HepG2 (cell line): ENCODE data around the gene DDOST. TPM values are rescaled to one million over a fixed set of nuclear protein-coding genes. Genes with fewer than 3 reads are reported as not detected.
A peak's percentile ranks its signal among the peaks of the same experiment; 100 is the strongest.

ENCODE experiments used
- ATAC-seq: fragments of 200-7000 bp; cut with Tn5 transposase; 3 replicates; pipeline ENCODE4 v1.9.1; 2020; ENCODE audit warnings: mild to moderate bottlenecking, moderate library complexity
- BruUV-seq: library from RNA; stranded (reverse); fragments of 400-500 nt; replicated peaks from 2 replicates; lab custom pipeline; 2021; lab: Mats Ljungman, UMichigan
- CTCF ChIA-PET: fragments of 300-600 bp; formaldehyde crosslinking; extraction: SDS; loops from one replicate; lab custom pipeline; 2021; ENCODE audit warnings: low total read pairs, inconsistent platforms, low intra/inter-chr PET ratio; lab: Yijun Ruan, JAX
- POLR2A ChIA-PET: fragments of 350-600 bp; sonication (Branson Sonifier 250); formaldehyde crosslinking; loops from one replicate; lab custom pipeline; 2020; ENCODE audit warnings: antibody characterized with exemption, inconsistent platforms; lab: Yijun Ruan, JAX
- DNase-seq: peaks from one replicate; pipeline ENCODE4 v3.0.0-alpha.2; 2015; ENCODE audit warnings: low spot score
- FAIRE-seq: peaks from 3 replicates; lab custom pipeline; 2011; peaks lifted over from hg19 to GRCh38; lab: Jason Lieb, UNC
- H2AFZ ChIP-seq: one replicate; pipeline ENCODE4 v1.6.1; 2011; ENCODE audit warnings: low read length, inconsistent platforms
- H3K27ac ChIP-seq: fragments of 300-600 bp; 3 replicates; pipeline ENCODE4 v1.8.0; 2011; ENCODE audit warnings: mixed run types, mild to moderate bottlenecking, mixed read lengths, low read length, inconsistent platforms; ENCODE audit not compliant: insufficient read depth; ENCODE audit errors: extremely low read length
- H3K27me3 ChIP-seq, 2 experiments: fragments of 200-600 bp in 1 of 2; 2 replicates in 1 of 2; 3 replicates in 1 of 2; pipeline versions ENCODE4 v1.6.0 to v1.8.0; 2011; ENCODE audit warnings: low read length in 2 of 2, mild to moderate bottlenecking in 2 of 2, moderate library complexity in 2 of 2, inconsistent platforms in 1 of 2; ENCODE audit not compliant: insufficient read depth in 2 of 2, control insufficient read depth in 1 of 2
- H3K36me3 ChIP-seq, 2 experiments: fragments of 200-600 bp in 1 of 2; replicated peaks in 1 of 2; 2 replicates in 1 of 2; 3 replicates in 1 of 2; pipeline versions ENCODE4 v1.5.1 to v1.8.0; 2011; ENCODE audit warnings: low read length in 2 of 2, inconsistent platforms in 1 of 2; ENCODE audit not compliant: insufficient read depth in 2 of 2, control insufficient read depth in 1 of 2
- H3K4me1 ChIP-seq: 2 replicates; pipeline ENCODE4 v1.5.1; 2012; ENCODE audit warnings: low read length, inconsistent platforms; ENCODE audit not compliant: insufficient read depth
- H3K4me2 ChIP-seq: 2 replicates; pipeline ENCODE4 v1.6.0; 2011; ENCODE audit warnings: low read depth, low read length, inconsistent platforms
- H3K4me3 ChIP-seq, 3 experiments: fragments of 200-600 bp in 1 of 3; sonication (generic), shearing (Covaris generic) in 1 of 3; replicated peaks in 1 of 3; 2 replicates each; pipeline ENCODE4 v1.5.1; 2011 to 2016; ENCODE audit warnings: low read length in 3 of 3, inconsistent platforms in 2 of 3, low read depth in 2 of 3, mild to moderate bottlenecking in 2 of 3, control low read depth in 1 of 3, mixed read lengths in 1 of 3; ENCODE audit not compliant: insufficient read depth in 1 of 3
- H3K79me2 ChIP-seq: one replicate; pipeline ENCODE4 v1.6.1; 2011; ENCODE audit warnings: low read length, inconsistent platforms; ENCODE audit not compliant: insufficient read depth
- H3K9ac ChIP-seq: 2 replicates; pipeline ENCODE4 v1.6.0; 2011; ENCODE audit warnings: mild to moderate bottlenecking, low read depth, low read length, inconsistent platforms; ENCODE audit not compliant: insufficient read depth
- H3K9me3 ChIP-seq: 2 replicates; pipeline ENCODE4 v1.5.1; 2012; ENCODE audit warnings: mild to moderate bottlenecking, low read length
- H4K20me1 ChIP-seq: 2 replicates; pipeline ENCODE4 v1.6.0; 2011; ENCODE audit warnings: inconsistent platforms, mild to moderate bottlenecking, low read length, moderate library complexity; ENCODE audit not compliant: insufficient read depth
- CBX1 ChIP-seq: IDR thresholded peaks from one replicate; pipeline ENCODE4 v1.6.1; 2016; ENCODE audit warnings: antibody characterized with exemption, low read depth
- CREB1 ChIP-seq, 2 experiments: fragments of 450-650 bp in 1 of 2; IDR thresholded peaks; 2 replicates each; pipeline ENCODE4 v1.6.1; 2016 to 2017; ENCODE audit warnings: control low read depth in 1 of 2, mild to moderate bottlenecking in 1 of 2, missing compliant biosample characterization in 1 of 2, missing genetic modification characterization in 1 of 2
- NR2F2 ChIP-seq: IDR thresholded peaks from 2 replicates; pipeline ENCODE4 v1.6.1; 2012; ENCODE audit warnings: low read depth, inconsistent platforms, borderline replicate concordance
- WGBS: methylation state at CpG from one replicate; pipeline ENCODE4 v1.1.6; 2017; ENCODE audit warnings: low lambda C conversion rate; 5-methylcytosine and 5-hydroxymethylcytosine counted together
- in situ Hi-C: cut with HindIII; loops from 2 replicates; pipeline ENCODE4 v1.10.0; 2017; ENCODE audit warnings: low pct_unique_long_range_greater_than_20kb; ENCODE audit not compliant: extremely low pct_ligation_motif_present
- intact Hi-C: fragments of 100-400 bp; cut with micrococcal nuclease; formaldehyde crosslinking; loops from one replicate; pipeline ENCODE4 v1.10.0; 2022; ENCODE audit not compliant: unreplicated experiment
- polyA plus RNA-seq, 8 experiments: library from polyadenylated mRNA; depleted of rRNA in 3 of 8; stranded (reverse) in 7 of 8; unstranded in 1 of 8; fragments of >200 nt; fragmentation: Illumina TruSeq in 4 of 8; extraction: Trizol in 4 of 8; gene quantifications; 2 replicates each; pipeline versions ENCODE4 v1.2.1 to v1.2.3, GENCODE V29; 2011 to 2016; ENCODE audit warnings: low read depth in 4 of 8, missing spikeins in 1 of 8, mixed read lengths in 1 of 8; ENCODE audit not compliant: insufficient read depth in 1 of 8
- total RNA-seq, 5 experiments: library from RNA; depleted of rRNA; stranded (reverse); fragments of >200 nt; fragmentation: Illumina TruSeq; extraction: Trizol; gene quantifications; 2 replicates each; pipeline ENCODE4 v1.2.3, GENCODE V29; 2016; ENCODE audit warnings: low read depth in 1 of 5
- TF ChIP-seq, protein P1 (sequence below): sonication (generic); formaldehyde crosslinking; IDR thresholded peaks from 2 replicates; pipeline ENCODE4 v1.4.0; 2020; ENCODE audit warnings: low read depth, missing genetic modification reagents

DDOST gene
- total and polyA plus RNA-seq, 2 of the 13 experiments (the other 11 are each of a cell fraction or from before 2014, with no cell fraction given): 335 to 494 TPM

DNA sequence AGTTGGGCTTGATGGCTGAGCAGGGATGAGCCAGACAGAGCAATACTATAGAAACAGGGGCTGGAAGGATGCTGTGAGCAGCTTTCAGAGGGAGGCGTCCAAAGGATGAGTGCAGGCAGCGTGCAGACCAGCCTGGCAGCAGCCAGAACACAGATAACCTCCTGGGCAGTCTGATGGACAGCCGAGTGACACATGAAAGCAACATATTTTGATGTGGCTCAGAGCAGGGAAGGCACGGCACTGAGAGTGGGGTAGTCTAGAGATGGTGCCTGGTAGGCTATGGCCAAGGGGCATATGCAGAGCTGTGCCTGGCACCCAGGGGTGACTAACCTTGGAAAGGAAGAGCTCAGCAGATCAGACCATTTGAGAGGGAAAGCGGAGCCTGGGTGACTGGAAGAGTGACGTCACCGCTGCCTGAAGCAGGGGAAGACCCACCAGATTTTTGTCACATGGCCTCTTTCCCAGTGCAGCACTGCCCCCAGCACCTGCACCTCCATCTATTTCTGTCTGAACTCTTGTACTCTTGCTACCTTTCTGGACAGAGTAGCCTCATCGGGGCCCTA, 24.3 kb downstream of the DDOST start:
- no peak overlapping the region for H3K4me2 ChIP-seq
- no TSS peak for BruUV-seq
- no peaks in the 10 kb centered on the region for H4K20me1 ChIP-seq
- DNase-seq (no peak), ATAC-seq (no peak), FAIRE-seq (no peak)
- POLR2A ChIA-PET: no interaction called here
- H3K36me3 ChIP-seq: peaks cover 3 to 6% of the 10 kb centered on the region in 2 experiments; a peak in 2 of 5 replicates
- H3K27ac ChIP-seq: no peak overlapping the region
- no peaks in the 10 kb centered on the region for H3K9me3 ChIP-seq
- peaks cover 21% of the 10 kb centered on the region for H3K4me1 ChIP-seq
- in situ Hi-C loops: loop anchor here (5.0 kb wide), 2 partner anchors 60 to 105 kb away; no protein-coding TSS in a partner anchor
- no peak overlapping the region for H3K4me3 ChIP-seq
- TF ChIP-seq, protein P1, sequence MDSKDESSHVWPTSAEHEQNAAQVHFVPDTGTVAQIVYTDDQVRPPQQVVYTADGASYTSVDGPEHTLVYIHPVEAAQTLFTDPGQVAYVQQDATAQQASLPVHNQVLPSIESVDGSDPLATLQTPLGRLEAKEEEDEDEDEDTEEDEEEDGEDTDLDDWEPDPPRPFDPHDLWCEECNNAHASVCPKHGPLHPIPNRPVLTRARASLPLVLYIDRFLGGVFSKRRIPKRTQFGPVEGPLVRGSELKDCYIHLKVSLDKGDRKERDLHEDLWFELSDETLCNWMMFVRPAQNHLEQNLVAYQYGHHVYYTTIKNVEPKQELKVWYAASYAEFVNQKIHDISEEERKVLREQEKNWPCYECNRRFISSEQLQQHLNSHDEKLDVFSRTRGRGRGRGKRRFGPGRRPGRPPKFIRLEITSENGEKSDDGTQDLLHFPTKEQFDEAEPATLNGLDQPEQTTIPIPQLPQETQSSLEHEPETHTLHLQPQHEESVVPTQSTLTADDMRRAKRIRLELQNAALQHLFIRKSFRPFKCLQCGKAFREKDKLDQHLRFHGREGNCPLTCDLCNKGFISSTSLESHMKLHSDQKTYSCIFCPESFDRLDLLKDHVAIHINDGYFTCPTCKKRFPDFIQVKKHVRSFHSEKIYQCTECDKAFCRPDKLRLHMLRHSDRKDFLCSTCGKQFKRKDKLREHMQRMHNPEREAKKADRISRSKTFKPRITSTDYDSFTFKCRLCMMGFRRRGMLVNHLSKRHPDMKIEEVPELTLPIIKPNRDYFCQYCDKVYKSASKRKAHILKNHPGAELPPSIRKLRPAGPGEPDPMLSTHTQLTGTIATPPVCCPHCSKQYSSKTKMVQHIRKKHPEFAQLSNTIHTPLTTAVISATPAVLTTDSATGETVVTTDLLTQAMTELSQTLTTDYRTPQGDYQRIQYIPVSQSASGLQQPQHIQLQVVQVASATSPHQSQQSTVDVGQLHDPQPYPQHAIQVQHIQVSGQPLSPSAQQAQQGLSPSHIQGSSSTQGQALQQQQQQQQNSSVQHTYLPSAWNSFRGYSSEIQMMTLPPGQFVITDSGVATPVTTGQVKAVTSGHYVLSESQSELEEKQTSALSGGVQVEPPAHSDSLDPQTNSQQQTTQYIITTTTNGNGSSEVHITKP (CRISPR knock-in tag): no peak
- no peak for TF ChIP-seq NR2F2
- TF ChIP-seq CREB1 (IDR thresholded peaks at IDR 0.05): peak; percentile 71
- TF ChIP-seq CREB1 (CRISPR knock-in tag; IDR thresholded peaks at IDR 0.05): no peak
- no peak for TF ChIP-seq CBX1
- intact Hi-C loops: no loop called here
- WGBS: 83% methylated on average over 7 of the region's 8 CpGs
- CTCF ChIA-PET: no interaction called here
- no peak overlapping the region for H3K9ac ChIP-seq
- no peak overlapping the region for H2AFZ ChIP-seq
- H3K79me2 ChIP-seq: no peaks in the 10 kb centered on the region
- no peaks in the 10 kb centered on the region for H3K27me3 ChIP-seq
